PC-3 (cell line): ENCODE data around the gene AFF3. TPM values are rescaled to one million over a fixed set of nuclear protein-coding genes. Genes with fewer than 3 reads are reported as not detected.

Source experiments
- ATAC-seq: fragments of 200-7000 bp; cut with Tn5 transposase; 2 replicates; pipeline ENCODE4 v1.9.1; 2020; ENCODE audit warnings: mild to moderate bottlenecking, moderate library complexity
- BruUV-seq: library from RNA; stranded (reverse); fragments of 400-500 nt; replicated peaks from 2 replicates; lab custom pipeline; 2021; lab: Mats Ljungman, UMichigan
- CTCF ChIA-PET: fragments of 300-600 bp; sonication (Branson Sonifier 250); formaldehyde crosslinking; loops from one replicate; lab custom pipeline; 2022; ENCODE audit warnings: antibody characterized with exemption; lab: Charles Lee
- POLR2A ChIA-PET: fragments of 300-600 bp; sonication (Branson Sonifier 250); formaldehyde crosslinking; loops from one replicate; lab custom pipeline; 2022; ENCODE audit warnings: antibody characterized with exemption; ENCODE audit not compliant: unreplicated experiment; lab: Charles Lee
- DNase-seq: peaks from one replicate; pipeline ENCODE4 v3.0.0-alpha.2; 2015
- H2AFZ ChIP-seq: fragments of 300-600 bp; sonication (generic); 2 replicates; pipeline ENCODE4 v1.6.0; 2016; ENCODE audit warnings: antibody characterized with exemption, low read length
- H3F3A ChIP-seq: fragments of 300-600 bp; sonication (generic); one replicate; pipeline ENCODE4 v1.6.0; 2017; ENCODE audit warnings: antibody characterized with exemption, low read length, control low read depth, mild to moderate bottlenecking; ENCODE audit not compliant: unreplicated experiment
- H3K27ac ChIP-seq: fragments of 300-600 bp; sonication (generic); 2 replicates; pipeline ENCODE4 v1.5.1; 2016; ENCODE audit warnings: mild to moderate bottlenecking, low read length
- H3K27me3 ChIP-seq: fragments of 300-600 bp; sonication (generic); 2 replicates; pipeline ENCODE4 v1.6.1; 2016; ENCODE audit warnings: low read length, mixed read lengths
- H3K36me3 ChIP-seq: fragments of 300-600 bp; sonication (generic); 2 replicates; pipeline ENCODE4 v1.6.1; 2016; ENCODE audit warnings: low read depth, mixed run types, low read length, mixed read lengths
- H3K4me1 ChIP-seq: fragments of 300-600 bp; sonication (generic); 2 replicates; pipeline ENCODE4 v1.5.1; 2016; ENCODE audit warnings: low read length; ENCODE audit not compliant: insufficient read depth
- H3K4me2 ChIP-seq: fragments of 300-600 bp; sonication (generic); 2 replicates; pipeline ENCODE4 v1.6.0; 2016; ENCODE audit warnings: low read length
- H3K4me3 ChIP-seq: fragments of 300-600 bp; sonication (generic); 2 replicates; pipeline ENCODE4 v1.5.1; 2016; ENCODE audit warnings: mild to moderate bottlenecking, low read length, mixed read lengths
- H3K79me2 ChIP-seq: fragments of 300-600 bp; sonication (generic); 2 replicates; pipeline ENCODE4 v1.6.1; 2017; ENCODE audit warnings: low read length, mixed read lengths
- H3K9ac ChIP-seq: fragments of 300-600 bp; sonication (generic); 2 replicates; pipeline ENCODE4 v1.6.0; 2016; ENCODE audit warnings: mild to moderate bottlenecking, low read length
- H3K9me2 ChIP-seq: fragments of 300-600 bp; sonication (generic); replicated peaks from 2 replicates; pipeline ENCODE4 v1.6.1; 2016; ENCODE audit warnings: mixed run types, low read length, mixed read lengths
- H3K9me3 ChIP-seq: fragments of 300-600 bp; sonication (generic); 2 replicates; pipeline ENCODE4 v1.6.1; 2016; ENCODE audit warnings: low read length, mixed read lengths
- H4K20me1 ChIP-seq: fragments of 300-600 bp; sonication (generic); 2 replicates; pipeline ENCODE4 v1.6.1; 2016; ENCODE audit warnings: low read length, mixed read lengths
- EZH2 ChIP-seq: fragments of 300-600 bp; sonication (generic); IDR thresholded peaks from one replicate; pipeline ENCODE4 v1.6.1; 2017; ENCODE audit warnings: antibody characterized with exemption, mild to moderate bottlenecking, low read length; ENCODE audit not compliant: unreplicated experiment
- EZH2phosphoT487 ChIP-seq: fragments of 300-600 bp; sonication (generic); IDR thresholded peaks from 2 replicates; pipeline ENCODE4 v1.6.1; 2018; ENCODE audit warnings: mild to moderate bottlenecking, antibody characterized with exemption, low read length, borderline replicate concordance
- intact Hi-C: fragments of 100-400 bp; cut with micrococcal nuclease; formaldehyde crosslinking; loops from 2 replicates; pipeline ENCODE4 v1.9.0; 2023
- total RNA-seq: library from RNA; depleted of rRNA; stranded (reverse); fragments of >200 nt; gene quantifications from 2 replicates; pipeline ENCODE4 v1.2.3, GENCODE V29; 2014
- TF ChIP-seq, protein P1 (sequence below): fragments of 300-600 bp; sonication (generic); conservative IDR thresholded peaks from 2 replicates; pipeline ENCODE4 v1.5.1; 2017; ENCODE audit warnings: antibody characterized with exemption, low read depth, mild to moderate bottlenecking, low read length

AFF3 gene
- total RNA-seq, 1 experiment from 2014 or later, result 0.04 TPM

DNA sequence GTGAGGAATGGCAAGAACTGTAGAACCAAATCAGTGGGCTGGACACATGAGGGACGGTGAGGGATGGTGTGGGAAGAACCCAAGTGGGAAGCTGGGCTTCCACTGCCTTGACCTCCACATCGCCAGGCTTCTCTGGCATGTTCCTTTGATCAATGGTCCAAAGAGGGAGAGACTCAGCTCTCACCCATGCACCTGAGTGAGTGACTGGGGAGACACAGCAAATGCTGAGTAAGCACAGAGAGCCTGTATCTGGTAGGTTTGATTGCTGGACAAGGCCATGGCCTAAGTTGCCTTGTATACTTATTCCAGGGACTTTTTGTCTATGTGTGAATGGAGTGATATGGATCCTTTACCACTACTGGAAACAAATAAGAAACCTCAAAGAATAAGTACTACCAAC lies 188.6 kb downstream of the AFF3 start:
- H3F3A ChIP-seq, result no peaks in the 10 kb centered on the region
- intact Hi-C loops, result loop anchor here (10.0 kb wide), 1 partner anchor 51 kb away; no protein-coding TSS in a partner anchor
- no peaks in the 10 kb centered on the region for H3K4me1 ChIP-seq
- ATAC-seq, result no peak
- DNase-seq, result no peak
- TF ChIP-seq EZH2, result no peak
- no peaks in the 10 kb centered on the region for H4K20me1 ChIP-seq
- no peaks in the 10 kb centered on the region for H3K27me3 ChIP-seq
- H2AFZ ChIP-seq, result no peak overlapping the region
- no peak overlapping the region for H3K27ac ChIP-seq
- no peaks in the 10 kb centered on the region for H3K9me3 ChIP-seq
- POLR2A ChIA-PET, result no interaction called here
- no peak overlapping the region for H3K9ac ChIP-seq
- BruUV-seq, result no TSS peak
- H3K4me3 ChIP-seq, result no peak overlapping the region
- H3K79me2 ChIP-seq, result no peaks in the 10 kb centered on the region
- H3K9me2 ChIP-seq, result no peaks in the 10 kb centered on the region
- H3K36me3 ChIP-seq, result no peaks in the 10 kb centered on the region
- CTCF ChIA-PET, result no interaction called here
- no peak overlapping the region for H3K4me2 ChIP-seq

DNA sequence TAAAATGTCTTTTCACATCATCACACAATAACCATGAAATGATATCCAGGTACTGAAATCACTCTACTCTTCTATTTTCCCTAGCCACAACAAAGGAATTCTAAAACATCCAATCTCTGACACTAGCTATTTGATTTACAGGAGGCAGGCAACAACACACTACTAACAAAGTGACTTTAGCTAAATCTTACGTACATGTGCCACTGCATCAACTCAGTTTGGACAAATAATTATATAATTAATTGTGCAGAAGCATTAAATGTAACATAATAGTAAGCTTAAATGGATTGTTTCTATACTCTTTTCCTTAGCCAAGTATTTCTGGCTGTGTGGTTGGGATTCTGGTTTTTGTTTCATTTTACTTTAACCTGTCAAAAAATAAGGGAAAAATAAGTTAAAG lies 192.4 kb downstream of the AFF3 start:
- Histone ChIP-seq H3K4me2 (no peak overlapping the region), H3K79me2 (no peaks in the 10 kb centered on the region), H3K27ac (no peak overlapping the region), H3K9me3 (no peaks in the 10 kb centered on the region), H3K36me3 (no peaks in the 10 kb centered on the region), H3K9ac (no peak overlapping the region), H3K27me3 (no peaks in the 10 kb centered on the region), H3F3A (no peaks in the 10 kb centered on the region), H3K4me3 (no peak overlapping the region), H3K9me2 (no peaks in the 10 kb centered on the region), H2AFZ (no peak overlapping the region), H4K20me1 (no peaks in the 10 kb centered on the region), H3K4me1 (no peaks in the 10 kb centered on the region)
- no peak for ATAC-seq
- DNase-seq, result no peak
- ChIA-PET POLR2A (no interaction called here), CTCF (no interaction called here)
- no TSS peak for BruUV-seq
- intact Hi-C loops, result loop anchor here (10.0 kb wide), 1 partner anchor 55 kb away; no protein-coding TSS in a partner anchor
- TF ChIP-seq EZH2phosphoT487, result no peak
- TF ChIP-seq, protein P1, sequence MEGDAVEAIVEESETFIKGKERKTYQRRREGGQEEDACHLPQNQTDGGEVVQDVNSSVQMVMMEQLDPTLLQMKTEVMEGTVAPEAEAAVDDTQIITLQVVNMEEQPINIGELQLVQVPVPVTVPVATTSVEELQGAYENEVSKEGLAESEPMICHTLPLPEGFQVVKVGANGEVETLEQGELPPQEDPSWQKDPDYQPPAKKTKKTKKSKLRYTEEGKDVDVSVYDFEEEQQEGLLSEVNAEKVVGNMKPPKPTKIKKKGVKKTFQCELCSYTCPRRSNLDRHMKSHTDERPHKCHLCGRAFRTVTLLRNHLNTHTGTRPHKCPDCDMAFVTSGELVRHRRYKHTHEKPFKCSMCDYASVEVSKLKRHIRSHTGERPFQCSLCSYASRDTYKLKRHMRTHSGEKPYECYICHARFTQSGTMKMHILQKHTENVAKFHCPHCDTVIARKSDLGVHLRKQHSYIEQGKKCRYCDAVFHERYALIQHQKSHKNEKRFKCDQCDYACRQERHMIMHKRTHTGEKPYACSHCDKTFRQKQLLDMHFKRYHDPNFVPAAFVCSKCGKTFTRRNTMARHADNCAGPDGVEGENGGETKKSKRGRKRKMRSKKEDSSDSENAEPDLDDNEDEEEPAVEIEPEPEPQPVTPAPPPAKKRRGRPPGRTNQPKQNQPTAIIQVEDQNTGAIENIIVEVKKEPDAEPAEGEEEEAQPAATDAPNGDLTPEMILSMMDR, result no peak
- TF ChIP-seq EZH2, result no peak

DNA sequence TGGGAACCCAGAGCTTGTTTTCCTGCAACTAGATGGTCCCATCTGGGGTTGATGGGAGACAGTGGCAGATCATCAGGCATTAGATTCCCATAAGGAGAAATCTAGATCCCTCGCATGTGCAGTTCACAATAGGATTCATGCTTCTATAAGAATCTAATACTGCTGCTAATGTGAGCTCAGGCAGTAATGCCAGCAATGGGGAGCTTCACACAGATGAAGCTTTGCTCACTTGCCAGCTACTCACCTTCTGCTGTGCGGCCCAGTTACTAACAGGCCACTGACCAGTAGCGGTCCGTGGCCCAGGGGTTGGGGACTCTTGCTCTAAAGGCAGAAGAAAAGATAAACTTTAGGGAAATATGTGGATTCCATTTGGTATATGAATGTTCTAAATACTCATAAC lies 192.9 kb downstream of the AFF3 start:
- Histone ChIP-seq H3K79me2 (no peaks in the 10 kb centered on the region), H3K27me3 (no peaks in the 10 kb centered on the region), H3K9ac (no peak overlapping the region), H3K9me2 (no peaks in the 10 kb centered on the region), H4K20me1 (no peaks in the 10 kb centered on the region), H3F3A (no peaks in the 10 kb centered on the region), H3K27ac (no peak overlapping the region), H3K4me2 (no peak overlapping the region), H3K9me3 (no peaks in the 10 kb centered on the region), H3K4me1 (no peaks in the 10 kb centered on the region), H2AFZ (no peak overlapping the region), H3K36me3 (no peaks in the 10 kb centered on the region), H3K4me3 (no peak overlapping the region)
- no TSS peak for BruUV-seq
- TF ChIP-seq, protein P1, result no peak
- TF ChIP-seq EZH2phosphoT487 (no peak), EZH2 (no peak)
- ChIA-PET CTCF (no interaction called here), POLR2A (no interaction called here)
- ATAC-seq (no peak), DNase-seq (no peak)
- intact Hi-C loops, result no loop called here
